Bone marrow (tissue), 2 donors: ENCODE data around the gene PCDHGC5.

Experiments
- DNase-seq, 2 donors: peaks; one replicate each; lab custom pipeline; 2025; lab: John Stamatoyannopoulos, UW

The PCDHGC5 gene

GRCh38 chr5:141512911-141513626 lies 24.2 kb downstream of the PCDHGC5 start:
- DNase-seq, result peak in 1 of 2 donors; percentile 17

GRCh38 chr5:141513627-141514329 lies 24.9 kb downstream of the PCDHGC5 start:
- DNase-seq, result peak in 1 of 2 donors; percentile 74

GRCh38 chr5:141514330-141515133 lies 25.7 kb downstream of the PCDHGC5 start:
- DNase-seq, result no peak

GRCh38 chr5:141515141-141515540 lies 26.3 kb downstream of the PCDHGC5 start:
- no peak for DNase-seq

GRCh38 chr5:141515946-141516671 lies 27.2 kb downstream of the PCDHGC5 start:
- DNase-seq, result no peak

GRCh38 chr5:141516672-141517025 lies 27.8 kb downstream of the PCDHGC5 start:
- DNase-seq, result no peak

- DNase-seq, result no peak
Observed at GRCh38 chr5:141517312-141517711, 28.4 kb downstream of the PCDHGC5 start.

- no peak for DNase-seq
Observed at GRCh38 chr5:141517880-141518617, 29.2 kb downstream of the PCDHGC5 start.

- no peak for DNase-seq
Observed at GRCh38 chr5:141518618-141519015, 29.7 kb downstream of the PCDHGC5 start.

- no peak for DNase-seq
Observed at GRCh38 chr5:141519605-141520565, 31.0 kb downstream of the PCDHGC5 start.

- DNase-seq, result peak in 1 of 2 donors; percentile 65
Observed at GRCh38 chr5:141521244-141521781, 32.4 kb downstream of the PCDHGC5 start.

GRCh38 chr5:141522301-141522700 lies 33.4 kb downstream of the PCDHGC5 start:
- DNase-seq, result no peak

- DNase-seq, result no peak
Observed at GRCh38 chr5:141523991-141524390, 35.1 kb downstream of the PCDHGC5 start.

- DNase-seq, result peak; percentile 25 to 47
Observed at GRCh38 chr5:141524604-141525597, 36.0 kb downstream of the PCDHGC5 start.

GRCh38 chr5:141525653-141526052 lies 36.8 kb downstream of the PCDHGC5 start:
- no peak for DNase-seq

- DNase-seq, result no peak
Observed at GRCh38 chr5:141527426-141527825, 38.5 kb downstream of the PCDHGC5 start.

GRCh38 chr5:141528291-141528984 lies 39.6 kb downstream of the PCDHGC5 start:
- no peak for DNase-seq

GRCh38 chr5:141529002-141529401 lies 40.1 kb downstream of the PCDHGC5 start:
- no peak for DNase-seq
